Liver (tissue), 9 donors: ENCODE measurements around the gene CELA1. TPM values are rescaled to one million over a fixed set of nuclear protein-coding genes. Genes with fewer than 3 reads are reported as not detected.
A peak's percentile ranks its signal among the peaks of the same experiment; 100 is the strongest.

Experiments used
- DNase-seq: peaks from one replicate; pipeline ENCODE4 v3.0.0-alpha.2; 2017; ENCODE audit warnings: low spot score
- H3K27ac ChIP-seq, 2 donors: one replicate each; pipeline ENCODE4 v1.7.0; 2013; ENCODE audit warnings: inconsistent platforms in 2 of 2, low read length in 2 of 2, control low read depth in 1 of 2, low read depth in 1 of 2, mild to moderate bottlenecking in 1 of 2
- H3K27me3 ChIP-seq, 4 donors: one replicate each; pipeline versions ENCODE4 v1.6.1 to v1.7.0; 2013; ENCODE audit warnings: low read length in 3 of 4, inconsistent platforms in 1 of 4, mild to moderate bottlenecking in 1 of 4, moderate library complexity in 1 of 4; ENCODE audit not compliant: control insufficient read depth in 4 of 4, insufficient read depth in 4 of 4
- H3K36me3 ChIP-seq, 4 donors: one replicate each; pipeline versions ENCODE4 v1.6.1 to v1.7.0; 2013; ENCODE audit warnings: low read length in 3 of 4, mild to moderate bottlenecking in 3 of 4, low read depth in 1 of 4, moderate library complexity in 1 of 4; ENCODE audit not compliant: control insufficient read depth in 4 of 4, insufficient read depth in 3 of 4
- H3K4me1 ChIP-seq, 4 donors: one replicate each; pipeline versions ENCODE4 v1.6.1 to v1.7.0; 2013; ENCODE audit warnings: low read length in 3 of 4, mild to moderate bottlenecking in 3 of 4, moderate library complexity in 1 of 4; ENCODE audit not compliant: control insufficient read depth in 4 of 4, insufficient read depth in 4 of 4
- H3K4me3 ChIP-seq, 3 donors: one replicate each; pipeline versions ENCODE4 v1.6.1 to v1.7.0; 2013; ENCODE audit warnings: low read length in 3 of 3, control low read depth in 1 of 3, low read depth in 1 of 3, mild to moderate bottlenecking in 1 of 3
- H3K9ac ChIP-seq, 2 donors: one replicate each; pipeline ENCODE4 v1.7.0; 2013; ENCODE audit warnings: low read length in 2 of 2, mild to moderate bottlenecking in 2 of 2, moderate library complexity in 2 of 2, control low read depth in 1 of 2, low read depth in 1 of 2
- H3K9me3 ChIP-seq, 4 donors: one replicate each; pipeline versions ENCODE4 v1.6.1 to v1.7.0; 2013; ENCODE audit warnings: low read length in 3 of 4; ENCODE audit not compliant: control insufficient read depth in 4 of 4
- ATF3 ChIP-seq: IDR thresholded peaks from 2 replicates; pipeline ENCODE4 v1.6.1; 2016; ENCODE audit warnings: antibody characterized with exemption
- CTCF ChIP-seq: fragments of 150-350 bp; IDR thresholded peaks from 2 replicates; pipeline ENCODE4 v1.5.1; 2017; ENCODE audit warnings: improper control_type of control experiment, low read depth, low read length; ENCODE audit not compliant: missing input control
- EGR1 ChIP-seq, 2 donors: IDR thresholded peaks; 2 replicates each; pipeline ENCODE4 v1.6.1; 2016 to 2018; ENCODE audit warnings: antibody characterized with exemption in 2 of 2, low read depth in 2 of 2
- FOXA2 ChIP-seq: IDR thresholded peaks from 2 replicates; pipeline ENCODE4 v1.6.1; 2016; ENCODE audit warnings: antibody characterized with exemption
- GABPA ChIP-seq, 2 donors: IDR thresholded peaks in 1 of 2; conservative IDR thresholded peaks in 1 of 2; 2 replicates each; pipeline ENCODE4 v1.6.1; 2016; ENCODE audit warnings: antibody characterized with exemption in 2 of 2, mild to moderate bottlenecking in 1 of 2, moderate library complexity in 1 of 2
- HNF4A ChIP-seq, 2 donors: conservative IDR thresholded peaks; 2 replicates each; pipeline ENCODE4 v1.6.1; 2016; ENCODE audit warnings: antibody characterized with exemption in 2 of 2, mild to moderate bottlenecking in 2 of 2
- HNF4G ChIP-seq: IDR thresholded peaks from 2 replicates; pipeline ENCODE4 v1.6.1; 2016; ENCODE audit warnings: antibody characterized with exemption
- JUND ChIP-seq, 2 donors: IDR thresholded peaks; 2 replicates each; pipeline ENCODE4 v1.6.1; 2016; ENCODE audit warnings: antibody characterized with exemption in 2 of 2
- MAX ChIP-seq: IDR thresholded peaks from 2 replicates; pipeline ENCODE4 v1.6.1; 2016; ENCODE audit warnings: antibody characterized with exemption
- NR2F2 ChIP-seq: IDR thresholded peaks from 2 replicates; pipeline ENCODE4 v1.6.1; 2016; ENCODE audit warnings: antibody characterized with exemption
- RAD21 ChIP-seq, 2 donors: IDR thresholded peaks; 2 replicates each; pipeline ENCODE4 v1.6.1; 2016; ENCODE audit warnings: antibody characterized with exemption in 2 of 2, mild to moderate bottlenecking in 2 of 2
- RXRA ChIP-seq, 2 donors: IDR thresholded peaks; 2 replicates each; pipeline ENCODE4 v1.6.1; 2017 to 2018; ENCODE audit warnings: antibody characterized with exemption in 2 of 2, mild to moderate bottlenecking in 1 of 2
- SP1 ChIP-seq: IDR thresholded peaks from 2 replicates; pipeline ENCODE4 v1.6.1; 2018; ENCODE audit warnings: antibody characterized with exemption, mild to moderate bottlenecking
- TAF1 ChIP-seq: conservative IDR thresholded peaks from 2 replicates; pipeline ENCODE4 v1.6.1; 2016; ENCODE audit warnings: antibody characterized with exemption, mild to moderate bottlenecking
- YY1 ChIP-seq: IDR thresholded peaks from 2 replicates; pipeline ENCODE4 v1.6.1; 2016; ENCODE audit warnings: antibody characterized with exemption, mild to moderate bottlenecking
- ZBTB33 ChIP-seq: IDR thresholded peaks from 2 replicates; pipeline ENCODE4 v1.6.1; 2016; ENCODE audit warnings: antibody characterized with exemption
- WGBS: extraction: QIAGEN DNeasy Blood & Tissue Kit; methylation state at CpG from one replicate; pipeline ENCODE4 v1.1.7; 2013; 5-methylcytosine and 5-hydroxymethylcytosine counted together
- polyA plus RNA-seq, 2 donors: library from polyadenylated mRNA; stranded (reverse) in 1 of 2; unstranded in 1 of 2; fragments of 200-250 nt in 1 of 2; fragments of >200 nt in 1 of 2; fragmentation: Nextera tagmentation in 1 of 2; extraction: Ambion mirVana in 1 of 2; gene quantifications; one replicate each; pipeline versions ENCODE4 v1.2.1 to v1.2.3, GENCODE V29; 2013 to 2015
- total RNA-seq, 2 donors: library from RNA; depleted of rRNA; stranded (reverse); fragments of >200 nt; gene quantifications; one replicate each; pipeline ENCODE4 v1.2.3, GENCODE V29; 2014
- TF ChIP-seq, protein P1 (sequence below): IDR thresholded peaks from 2 replicates; pipeline ENCODE4 v1.6.1; 2016; ENCODE audit warnings: antibody characterized with exemption, mild to moderate bottlenecking
- donor health status: healthy.
- donor health status: healthy.
- donor health status: healthy.
- donor health status: healthy.
- donor health status: healthy.

Gene CELA1
- total and polyA plus RNA-seq, 4 donors, result not detected

- DNase-seq, result no peak
- H3K9me3 ChIP-seq, result no peaks in the 10 kb centered on the region
- H3K36me3 ChIP-seq, result no peaks in the 10 kb centered on the region
- H3K27ac ChIP-seq, result no peak overlapping the region
- H3K4me1 ChIP-seq, result peaks cover 2 to 12% (median 7%) of the 10 kb centered on the region in 4 donors
- H3K9ac ChIP-seq, result no peak overlapping the region
- 84% methylated on average over 6 of the region's 6 CpGs for whole genome bisulfite sequencing
- H3K27me3 ChIP-seq, result no peaks in the 10 kb centered on the region
- no peak overlapping the region for H3K4me3 ChIP-seq
- TF ChIP-seq HNF4A (conservative IDR thresholded peaks at IDR 0.05) (no peak), YY1 (no peak), MAX (no peak), RAD21 (IDR thresholded peaks at IDR 0.05) (no peak), ATF3 (no peak), FOXA2 (no peak), EGR1 (IDR thresholded peaks at IDR 0.05; ENCODE audit: low read depth in 2 of 2) (no peak), NR2F2 (no peak), GABPA (IDR thresholded peaks at IDR 0.05 in 1 of 2, conservative IDR thresholded peaks at IDR 0.05 in 1 of 2) (no peak), SP1 (no peak), TAF1 (no peak), RXRA (IDR thresholded peaks at IDR 0.05) (no peak), ZBTB33 (no peak)
- TF ChIP-seq, protein P1, sequence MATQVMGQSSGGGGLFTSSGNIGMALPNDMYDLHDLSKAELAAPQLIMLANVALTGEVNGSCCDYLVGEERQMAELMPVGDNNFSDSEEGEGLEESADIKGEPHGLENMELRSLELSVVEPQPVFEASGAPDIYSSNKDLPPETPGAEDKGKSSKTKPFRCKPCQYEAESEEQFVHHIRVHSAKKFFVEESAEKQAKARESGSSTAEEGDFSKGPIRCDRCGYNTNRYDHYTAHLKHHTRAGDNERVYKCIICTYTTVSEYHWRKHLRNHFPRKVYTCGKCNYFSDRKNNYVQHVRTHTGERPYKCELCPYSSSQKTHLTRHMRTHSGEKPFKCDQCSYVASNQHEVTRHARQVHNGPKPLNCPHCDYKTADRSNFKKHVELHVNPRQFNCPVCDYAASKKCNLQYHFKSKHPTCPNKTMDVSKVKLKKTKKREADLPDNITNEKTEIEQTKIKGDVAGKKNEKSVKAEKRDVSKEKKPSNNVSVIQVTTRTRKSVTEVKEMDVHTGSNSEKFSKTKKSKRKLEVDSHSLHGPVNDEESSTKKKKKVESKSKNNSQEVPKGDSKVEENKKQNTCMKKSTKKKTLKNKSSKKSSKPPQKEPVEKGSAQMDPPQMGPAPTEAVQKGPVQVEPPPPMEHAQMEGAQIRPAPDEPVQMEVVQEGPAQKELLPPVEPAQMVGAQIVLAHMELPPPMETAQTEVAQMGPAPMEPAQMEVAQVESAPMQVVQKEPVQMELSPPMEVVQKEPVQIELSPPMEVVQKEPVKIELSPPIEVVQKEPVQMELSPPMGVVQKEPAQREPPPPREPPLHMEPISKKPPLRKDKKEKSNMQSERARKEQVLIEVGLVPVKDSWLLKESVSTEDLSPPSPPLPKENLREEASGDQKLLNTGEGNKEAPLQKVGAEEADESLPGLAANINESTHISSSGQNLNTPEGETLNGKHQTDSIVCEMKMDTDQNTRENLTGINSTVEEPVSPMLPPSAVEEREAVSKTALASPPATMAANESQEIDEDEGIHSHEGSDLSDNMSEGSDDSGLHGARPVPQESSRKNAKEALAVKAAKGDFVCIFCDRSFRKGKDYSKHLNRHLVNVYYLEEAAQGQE, result no peak
These were observed 44.0 kb upstream of the CELA1 start for GRCh38 chr12:51390457-51390856.

DNA sequence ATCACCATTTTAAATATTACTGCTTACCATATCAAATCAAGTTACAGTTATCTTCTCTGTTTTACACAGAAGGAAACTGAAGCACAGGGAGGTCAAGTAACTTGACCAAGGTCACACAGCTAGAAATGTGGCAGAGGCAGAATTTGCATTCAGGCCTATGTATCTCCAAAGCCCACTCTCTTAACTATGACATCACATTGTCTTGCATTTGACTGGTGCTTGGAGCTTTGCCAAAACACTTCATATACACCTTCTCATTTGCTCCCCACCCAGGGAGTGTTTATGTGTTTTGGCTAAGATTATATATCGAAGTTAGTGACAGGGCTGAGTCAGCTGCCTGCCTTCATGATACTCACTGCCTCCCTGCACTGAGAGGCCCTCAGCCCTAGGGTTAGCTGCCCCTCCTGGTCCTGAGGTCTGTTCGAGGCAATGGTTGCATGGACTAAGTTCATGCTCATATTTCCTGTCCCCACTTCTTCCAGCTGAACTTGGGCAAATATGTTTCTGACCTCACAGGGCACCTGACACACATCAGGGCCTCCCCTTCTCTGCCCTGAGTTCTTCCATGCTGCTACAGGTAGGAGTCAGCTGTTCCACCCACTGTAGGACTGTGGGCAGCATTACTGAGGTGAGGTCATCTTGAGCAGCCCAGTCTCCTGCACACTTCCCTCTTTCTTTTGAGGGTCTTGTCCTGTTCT, 43.0 kb upstream of the CELA1 start:
- Histone ChIP-seq H3K9me3 (no peaks in the 10 kb centered on the region), H3K4me3 (no peak overlapping the region), H3K36me3 (no peaks in the 10 kb centered on the region), H3K27ac (no peak overlapping the region), H3K9ac (no peak overlapping the region), H3K27me3 (no peaks in the 10 kb centered on the region), H3K4me1 (peaks cover 2 to 12% (median 7%) of the 10 kb centered on the region in 4 donors)
- DNase-seq, result peak; percentile 62
- WGBS, result 80% methylated on average over 2 of the region's 2 CpGs
- no peak for TF ChIP-seq EGR1 (IDR thresholded peaks at IDR 0.05; ENCODE audit: low read depth in 2 of 2)
- no peak for TF ChIP-seq SP1
- no peak for TF ChIP-seq JUND (IDR thresholded peaks at IDR 0.05)
- no peak for TF ChIP-seq TAF1
- TF ChIP-seq MAX, result no peak
- no peak for TF ChIP-seq NR2F2
- no peak for TF ChIP-seq RAD21 (IDR thresholded peaks at IDR 0.05)
- TF ChIP-seq RXRA (IDR thresholded peaks at IDR 0.05), result no peak
- TF ChIP-seq CTCF, result no peak
- TF ChIP-seq GABPA (IDR thresholded peaks at IDR 0.05 in 1 of 2, conservative IDR thresholded peaks at IDR 0.05 in 1 of 2), result no peak
- no peak for TF ChIP-seq ZBTB33
- no peak for TF ChIP-seq HNF4G
- TF ChIP-seq ATF3, result no peak
